Fibroblast of skin of right biceps (primary cell): ENCODE results near the gene NCK2.

Source experiments
- DNase-seq: peaks from one replicate; pipeline ENCODE4 v3.0.0-alpha.2; 2013

Gene NCK2

GRCh38 chr2:105778080-105778607 is 33.4 kb downstream of the NCK2 start:
- no peak for DNase-seq

DNA sequence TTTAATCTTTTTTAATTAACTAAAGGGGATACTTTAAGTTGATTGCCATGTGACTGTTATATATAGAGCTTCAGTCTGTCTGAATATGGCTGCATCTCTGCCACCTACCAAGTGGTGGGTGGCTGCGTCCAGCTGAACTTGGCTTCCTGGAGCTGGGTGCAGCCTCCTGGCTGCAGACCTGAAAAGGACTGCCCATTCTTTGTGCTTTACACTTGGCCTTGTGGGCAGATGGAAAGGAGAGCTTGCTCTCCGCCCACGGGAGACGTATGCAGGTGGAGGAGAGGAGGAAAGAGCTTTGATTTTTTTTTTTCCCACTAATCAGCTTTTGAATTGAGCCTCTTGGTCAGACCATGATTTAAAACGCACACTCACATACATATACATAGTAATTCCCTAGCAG is 34.7 kb downstream of the NCK2 start:
- DNase-seq = no peak

DNA sequence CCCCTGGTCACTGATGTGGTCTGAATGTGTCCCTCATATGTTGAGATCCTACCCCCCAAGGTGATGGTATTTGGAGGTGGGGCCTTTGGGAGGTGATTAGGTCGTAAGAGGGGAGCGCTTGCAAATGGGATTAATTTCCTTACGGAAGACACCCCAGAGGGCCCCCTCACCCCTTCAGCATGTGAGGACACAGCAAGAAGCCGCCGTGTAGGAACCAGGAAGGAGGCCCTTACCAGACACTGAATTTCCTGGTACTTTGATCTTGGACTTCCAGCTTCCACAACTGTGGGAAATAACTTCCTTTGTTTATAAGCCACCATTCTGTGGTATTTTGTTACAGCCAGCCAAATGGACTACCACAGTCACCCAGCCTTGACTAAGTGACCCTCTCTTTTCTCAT is 35.9 kb downstream of the NCK2 start:
- no peak for DNase-seq

DNA sequence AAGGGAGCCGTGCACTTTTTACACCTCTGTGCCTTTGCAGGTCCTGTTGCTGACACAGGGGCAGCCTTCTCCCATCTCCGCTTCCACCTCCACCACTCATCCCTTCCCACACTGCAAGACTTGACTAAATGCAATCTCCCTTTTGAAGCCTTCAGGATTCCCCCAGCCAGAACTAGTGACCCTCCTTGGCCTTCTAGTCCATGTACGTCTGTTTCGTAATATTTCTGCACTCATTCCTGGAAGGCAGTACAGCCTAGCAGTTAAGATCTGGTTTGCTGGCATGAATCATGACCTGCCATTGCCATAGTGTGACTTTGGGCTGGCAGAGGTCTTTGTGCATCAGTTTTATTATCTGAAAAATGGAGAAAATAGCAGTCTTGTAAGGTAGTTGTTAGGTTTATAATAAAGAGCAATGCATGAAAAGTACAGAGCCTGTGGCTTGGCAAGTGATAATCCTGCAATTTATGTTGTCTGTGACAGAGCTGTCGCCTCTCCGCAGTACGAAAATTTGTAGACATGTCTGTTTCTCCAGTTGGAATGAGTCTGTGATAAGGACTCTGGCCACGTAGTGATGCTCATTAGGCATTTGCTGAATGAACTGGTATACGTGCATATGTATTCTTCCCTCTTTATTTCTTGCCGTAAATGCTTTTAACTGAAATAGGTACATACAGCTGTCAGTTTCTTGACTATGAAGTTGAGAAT is 36.7 kb downstream of the NCK2 start:
- no peak for DNase-seq

- DNase-seq = no peak
Observed at GRCh38 chr2:105782123-105782522, 37.4 kb downstream of the NCK2 start.

DNA sequence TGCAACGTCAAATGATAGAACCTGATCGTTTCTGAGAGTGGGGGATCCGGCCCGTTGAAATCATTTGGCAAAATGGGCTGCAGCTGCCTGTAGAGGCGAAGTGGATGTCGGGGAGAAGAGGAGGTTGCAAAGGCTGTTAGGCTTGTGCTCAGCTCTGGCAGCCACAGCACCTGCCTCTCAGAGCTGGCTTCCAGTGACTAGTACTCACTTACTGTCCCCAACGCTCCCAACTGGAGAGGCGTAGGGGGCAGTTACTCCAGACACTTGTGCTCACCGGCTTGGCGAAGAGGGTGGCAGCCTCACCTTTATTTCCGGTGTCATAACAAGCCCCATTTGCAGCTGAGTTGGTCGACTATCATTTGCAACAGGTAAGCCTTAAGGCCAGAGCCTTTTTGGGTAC is 37.9 kb downstream of the NCK2 start:
- no peak for DNase-seq

DNA sequence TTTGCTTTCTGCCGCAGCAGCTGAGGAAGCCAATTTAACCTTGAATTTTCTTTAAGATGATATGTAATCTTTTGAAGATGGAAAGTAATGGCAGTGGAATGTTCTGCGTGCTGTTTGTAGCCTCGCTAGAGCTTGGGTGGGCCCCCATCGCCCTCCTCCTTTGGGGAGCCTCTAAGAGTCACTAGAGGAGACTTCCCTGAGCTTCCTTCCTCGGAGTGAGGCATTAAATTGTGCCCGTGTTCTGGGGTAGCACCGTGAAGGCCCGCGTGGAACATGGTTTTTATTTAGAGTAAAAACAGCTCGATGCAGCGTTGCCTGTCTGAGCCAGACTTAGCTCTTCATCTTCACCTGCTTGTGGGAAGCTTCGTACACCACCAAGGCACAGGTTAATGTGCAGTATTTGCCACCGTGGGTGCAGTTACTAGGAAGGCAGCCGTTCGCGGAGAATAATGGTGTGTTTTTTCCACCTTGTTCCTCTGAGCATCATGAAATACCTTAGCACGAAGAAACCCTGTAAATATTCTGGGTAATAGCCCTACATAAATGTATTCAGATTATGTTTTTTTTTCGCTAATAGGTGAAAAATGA is 38.5 kb downstream of the NCK2 start:
- DNase-seq = no peak

- no peak for DNase-seq
Observed at GRCh38 chr2:105783972-105784371, 39.3 kb downstream of the NCK2 start.

- DNase-seq = no peak
Observed at GRCh38 chr2:105784589-105784988, 39.9 kb downstream of the NCK2 start.

GRCh38 chr2:105785095-105785847 is 40.6 kb downstream of the NCK2 start:
- DNase-seq = no peak

DNA sequence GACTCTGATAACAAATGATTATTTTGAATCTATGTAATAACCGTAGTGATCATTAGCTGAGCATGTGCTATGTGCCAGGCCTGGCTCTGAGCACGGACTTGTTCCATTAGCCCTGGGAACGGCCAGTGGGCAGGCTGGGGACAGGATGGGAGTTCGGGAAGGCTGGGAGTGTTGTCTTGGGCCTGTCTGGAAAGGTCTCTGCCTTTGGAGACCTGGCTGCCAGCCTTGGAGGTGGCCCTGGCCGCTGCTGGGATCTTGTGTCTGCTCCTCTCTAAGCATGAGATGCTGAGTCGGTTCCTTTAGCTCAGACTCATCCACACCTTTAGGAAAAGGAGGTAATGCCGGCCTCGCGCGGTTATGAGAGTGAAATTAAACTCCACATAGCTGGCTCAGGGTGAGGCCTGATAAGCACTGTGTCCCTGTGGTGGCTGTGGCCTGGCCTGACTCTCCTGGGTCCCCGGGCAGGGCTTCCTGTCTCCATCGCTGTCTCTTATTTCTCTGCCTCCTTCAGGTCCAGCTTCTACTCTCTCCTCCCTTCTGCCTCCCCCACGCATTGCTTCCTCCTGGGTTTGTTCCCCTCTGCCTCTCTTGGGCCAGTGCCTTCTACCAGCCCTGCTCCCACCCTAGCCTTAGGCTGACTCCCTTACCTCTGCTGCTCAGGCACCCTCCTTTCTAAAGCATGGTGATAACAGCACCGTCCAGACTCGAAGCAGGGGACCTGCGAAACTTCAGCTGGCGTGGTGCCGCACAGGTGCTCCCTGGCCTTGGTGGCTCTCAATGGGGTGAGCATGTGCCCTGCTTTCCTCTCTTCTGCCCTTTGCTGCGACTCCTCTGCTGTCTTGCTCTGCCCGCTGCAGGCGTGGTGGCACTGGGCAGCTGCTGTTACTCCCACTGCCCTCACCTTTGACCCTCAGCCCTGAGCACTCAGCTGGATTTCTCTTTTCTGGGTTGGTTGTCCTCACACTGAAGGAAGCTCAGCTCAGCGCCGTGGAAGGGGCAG is 41.8 kb downstream of the NCK2 start:
- no peak for DNase-seq

DNA sequence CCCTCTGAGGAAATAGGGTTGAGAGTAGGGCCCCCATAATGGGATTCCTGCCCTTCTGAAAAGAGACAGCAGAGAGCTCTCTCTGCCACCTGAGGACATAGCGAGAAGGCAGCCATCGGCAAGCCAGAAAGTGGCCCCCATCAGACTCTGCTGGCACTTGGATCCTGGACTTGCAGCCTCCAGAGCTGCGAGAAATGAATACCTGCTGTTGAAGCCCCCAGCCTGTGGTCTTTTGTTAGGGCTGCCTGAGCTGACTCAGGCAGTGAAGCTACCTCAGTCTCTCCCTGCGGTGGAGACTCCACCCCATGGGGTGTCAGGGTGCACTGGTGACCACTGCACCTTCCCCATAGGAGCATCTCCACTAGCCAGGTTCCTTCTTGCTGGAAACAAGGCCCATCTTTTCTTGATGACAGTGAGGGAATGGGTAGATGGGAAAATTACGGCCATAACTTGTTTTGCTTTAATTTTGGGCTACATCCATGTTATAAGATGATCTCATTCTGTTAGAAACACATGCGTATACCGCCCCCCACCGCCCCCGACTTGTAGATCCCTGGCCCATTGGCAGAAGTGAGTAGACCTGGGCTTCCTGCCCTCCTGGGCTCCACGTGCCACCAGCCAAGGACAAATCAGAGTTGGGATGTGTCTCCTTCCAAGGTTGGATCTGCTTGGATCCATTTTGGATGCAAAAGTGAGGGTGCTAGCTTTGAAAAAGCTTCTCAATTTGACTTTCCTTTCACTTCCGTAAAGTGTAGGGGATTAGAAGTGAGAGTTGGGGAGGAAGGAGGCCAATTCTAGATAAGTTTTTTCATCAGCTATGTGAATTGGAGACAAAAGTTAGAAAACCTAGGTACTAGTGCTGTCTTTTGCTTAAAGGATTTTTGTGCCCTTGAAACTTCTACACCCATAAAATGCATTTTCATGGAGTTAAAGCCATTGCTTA is 42.9 kb downstream of the NCK2 start:
- no peak for DNase-seq

DNA sequence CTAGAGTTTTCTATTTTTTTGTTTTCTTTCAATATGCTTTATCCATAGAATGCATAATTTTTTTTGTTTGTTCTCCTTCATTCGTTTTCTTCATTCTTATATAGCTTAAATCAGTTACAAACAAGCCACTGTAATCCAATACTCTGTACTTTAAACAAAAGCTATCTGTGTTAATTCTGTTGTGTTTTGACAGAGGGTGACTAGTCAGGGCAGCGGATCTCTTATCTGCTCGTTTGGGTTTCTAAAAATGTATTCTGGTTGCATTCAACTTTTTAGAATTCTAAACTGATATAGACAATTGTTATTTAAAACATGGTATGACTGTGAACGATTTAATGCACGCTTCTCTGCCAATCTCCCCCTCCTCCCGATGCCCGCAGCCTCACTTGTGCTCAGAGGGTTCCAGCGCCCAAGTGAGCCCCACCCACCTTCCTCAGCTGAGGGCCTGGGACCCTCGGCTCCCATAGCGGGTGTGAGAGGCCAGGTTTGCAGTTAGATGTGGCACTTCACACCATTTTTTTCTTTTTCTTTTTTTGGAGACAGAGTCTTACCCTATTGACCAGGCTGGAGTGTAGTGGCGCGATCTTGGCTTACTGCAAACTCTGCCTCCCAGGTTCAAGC is 44.1 kb downstream of the NCK2 start:
- no peak for DNase-seq

GRCh38 chr2:105789745-105790460 is 45.2 kb downstream of the NCK2 start:
- DNase-seq = peak; percentile 76

DNA sequence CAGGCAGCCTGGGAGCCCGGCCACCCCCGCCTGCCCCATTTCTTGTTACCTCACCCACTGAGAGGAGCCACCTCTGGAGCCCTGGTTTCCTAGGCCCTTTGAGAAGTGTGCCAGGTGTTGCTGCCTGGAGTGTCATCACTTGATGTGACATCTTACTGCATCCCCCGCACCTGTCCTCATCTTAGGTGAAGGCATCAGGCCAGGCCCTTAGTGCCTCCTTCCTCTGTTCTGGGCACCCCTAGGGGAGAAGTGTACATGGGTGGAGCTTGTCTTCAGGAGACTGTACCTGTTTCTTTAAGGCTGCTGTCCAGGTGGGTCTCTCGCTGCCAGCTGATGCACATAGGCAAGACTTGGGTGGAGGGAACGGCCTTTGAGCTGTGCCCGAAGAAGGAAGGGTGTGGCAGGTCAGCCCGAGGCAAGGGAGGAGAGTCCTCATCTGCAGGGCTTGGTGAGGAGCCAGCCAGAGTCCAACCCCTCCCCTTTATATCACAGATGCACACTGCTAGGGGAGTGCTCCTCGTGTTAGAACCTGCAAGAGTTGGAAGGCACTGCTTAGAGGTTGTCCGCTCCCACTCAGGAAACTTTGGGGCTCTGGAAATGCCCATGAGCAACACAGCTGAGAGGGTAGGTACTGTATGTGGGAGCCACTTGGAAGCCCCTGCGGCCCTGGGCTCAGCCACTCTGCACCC is 45.9 kb downstream of the NCK2 start:
- no peak for DNase-seq

DNA sequence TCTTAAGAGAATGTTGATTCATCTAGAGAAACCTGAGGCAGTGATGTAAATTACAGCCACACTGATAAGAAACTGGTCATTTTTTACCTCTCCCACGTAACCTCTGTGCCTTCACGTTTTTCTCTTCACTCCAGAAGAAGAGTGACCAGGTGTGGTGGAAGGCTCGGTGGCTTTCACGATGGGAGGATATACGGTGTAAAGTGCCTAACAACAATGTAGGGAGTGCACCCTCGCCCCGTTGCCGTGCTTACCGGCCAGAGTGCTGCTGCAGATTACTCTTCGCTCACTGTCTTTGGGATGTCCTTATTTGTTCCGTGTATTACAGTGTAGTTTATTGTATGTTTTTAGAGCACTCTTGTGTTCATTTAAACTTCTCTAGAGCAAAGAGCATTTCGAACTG is 46.5 kb downstream of the NCK2 start:
- DNase-seq = no peak

DNA sequence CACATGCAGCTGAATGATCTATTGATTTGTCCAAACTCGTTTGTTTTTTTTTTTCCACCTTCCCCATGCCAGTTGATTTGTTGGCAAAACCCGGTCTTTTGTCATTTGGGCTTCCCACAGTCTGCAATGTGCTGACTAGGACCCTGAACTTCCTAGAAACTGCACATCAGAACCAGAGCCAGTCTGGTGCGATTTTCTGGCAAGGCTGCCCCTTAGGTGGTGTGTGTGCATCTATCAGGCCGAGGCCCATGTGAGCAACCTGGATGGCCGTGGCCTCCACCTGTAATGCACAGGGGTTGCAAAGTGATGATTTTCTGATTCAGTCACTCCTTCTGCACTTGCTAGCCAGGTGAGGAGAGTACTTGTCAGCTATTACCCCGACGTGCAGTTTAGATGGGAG is 47.8 kb downstream of the NCK2 start:
- DNase-seq = no peak

- DNase-seq = no peak
Observed at GRCh38 chr2:105793196-105793975, 48.7 kb downstream of the NCK2 start.
